ENCODE results near the gene DMBT1.

GRCh38 chr10:122657729-122658128 is 97.2 kb downstream of the DMBT1 start:
- TF ChIP-seq REST (IDR thresholded peaks at IDR 0.05) (no peak), RAD21 (IDR thresholded peaks at IDR 0.05) (no peak), CTCF (IDR thresholded peaks at IDR 0.05; ENCODE audit: low read depth, low read length, missing input control) (no peak), ZBTB33 (IDR thresholded peaks at IDR 0.05) (no peak), ATF3 (IDR thresholded peaks at IDR 0.05) (no peak), GABPA (IDR thresholded peaks at IDR 0.05 in 1 of 2, conservative IDR thresholded peaks at IDR 0.05 in 1 of 2) (no peak), TAF1 (conservative IDR thresholded peaks at IDR 0.05) (no peak)

All from liver (tissue), 3 donors.